GM21381 (cell line): ENCODE data around the gene ARSG.
A peak's percentile ranks its signal among the peaks of the same experiment; 100 is the strongest.

Source experiments
- ATAC-seq: cut with Tn5 transposase; IDR thresholded peaks from one replicate; pipeline ENCODE4 v1.9.1; 2021; ENCODE audit warnings: mild to moderate bottlenecking, moderate library complexity; ENCODE audit not compliant: unreplicated experiment

Gene ARSG

DNA sequence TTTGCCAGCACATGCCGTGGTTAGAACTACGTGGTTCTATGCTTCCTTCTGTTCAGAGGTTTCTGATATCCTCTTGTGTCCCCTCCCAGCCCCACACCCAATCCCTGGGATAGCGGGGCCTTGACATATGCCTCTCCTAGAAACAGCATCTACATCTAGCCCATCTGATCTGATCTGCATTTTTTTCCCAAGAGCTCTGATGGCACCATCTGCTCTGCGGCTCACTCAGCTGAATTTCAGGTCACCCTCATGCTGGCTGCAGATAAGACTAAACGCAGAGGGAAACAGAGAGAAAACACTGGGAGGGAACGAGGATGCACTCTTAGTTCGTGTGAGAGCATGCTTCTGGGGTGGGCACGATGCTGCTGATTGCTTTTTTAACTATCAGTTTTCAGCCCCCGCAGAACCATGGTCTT is 155.3 kb downstream of the ARSG start:
- ATAC-seq: no peak

- ATAC-seq: no peak
Measured at GRCh38 chr17:68449021-68449739, 157.9 kb downstream of the ARSG start.

GRCh38 chr17:68450391-68450790 is 159.1 kb downstream of the ARSG start:
- no peak for ATAC-seq

GRCh38 chr17:68450801-68451200 is 159.5 kb downstream of the ARSG start:
- ATAC-seq: no peak

DNA sequence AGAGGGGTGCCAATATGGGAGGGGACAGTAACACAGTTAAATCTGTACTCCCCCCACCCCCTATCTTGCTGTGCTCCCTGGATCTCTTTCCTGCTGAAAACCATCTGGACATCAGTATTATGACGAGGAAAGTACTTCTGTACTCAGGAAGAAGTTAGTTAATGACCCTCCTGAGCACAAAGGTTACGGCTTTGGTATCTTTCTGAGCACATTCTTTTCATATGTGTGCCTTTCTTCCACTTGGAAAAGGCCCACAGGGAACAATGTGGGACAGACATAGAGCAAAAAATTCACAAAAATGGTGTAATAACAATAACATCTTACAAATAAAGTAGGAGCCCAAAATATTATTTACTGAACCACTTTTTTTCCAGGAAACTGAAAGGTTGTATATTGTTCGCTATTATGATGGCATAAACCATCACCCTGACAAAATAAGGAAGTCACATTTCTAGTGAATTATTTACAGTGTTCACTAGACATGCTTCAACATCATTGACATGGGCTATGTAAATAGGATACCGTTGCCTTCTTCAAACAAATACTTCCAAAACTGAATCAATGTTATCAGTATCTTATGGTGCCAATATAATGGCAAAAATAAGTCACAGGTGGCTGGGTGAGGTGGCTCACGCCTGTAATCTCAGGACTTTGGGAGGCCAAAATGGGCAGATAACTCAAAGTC is 160.5 kb downstream of the ARSG start:
- no peak for ATAC-seq

GRCh38 chr17:68452724-68453290 is 161.5 kb downstream of the ARSG start:
- no peak for ATAC-seq

DNA sequence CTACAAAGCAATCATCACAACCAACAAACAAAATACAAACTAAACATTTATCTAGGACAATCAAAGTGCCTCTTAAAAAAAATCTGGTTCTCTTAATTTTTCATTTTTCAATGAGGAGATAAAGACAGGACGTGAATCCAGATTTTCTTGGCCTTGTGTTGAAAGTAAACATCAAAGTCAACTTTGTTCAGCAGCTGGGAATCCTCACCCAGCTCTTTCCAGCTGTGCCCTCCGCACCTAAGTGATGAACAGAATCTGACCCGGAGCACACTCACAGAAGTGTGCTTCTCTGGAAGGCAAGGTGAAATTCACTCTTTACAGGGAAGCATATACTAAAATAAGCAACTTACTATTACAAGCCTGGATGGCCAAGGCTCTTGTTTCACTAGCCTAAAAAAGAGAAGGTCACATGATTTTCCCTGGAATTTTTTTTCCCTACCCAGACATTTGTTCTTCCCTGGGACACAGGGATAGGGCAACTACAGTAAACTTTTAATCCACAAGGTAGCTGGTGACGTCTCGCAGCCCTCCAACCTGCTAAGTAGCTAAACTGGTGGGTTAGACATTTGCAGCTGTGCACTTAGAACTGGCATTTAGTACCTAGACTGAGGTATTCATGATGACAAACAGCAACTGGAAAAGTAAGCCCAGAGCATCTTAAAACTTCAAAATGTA is 162.8 kb downstream of the ARSG start:
- no peak for ATAC-seq

DNA sequence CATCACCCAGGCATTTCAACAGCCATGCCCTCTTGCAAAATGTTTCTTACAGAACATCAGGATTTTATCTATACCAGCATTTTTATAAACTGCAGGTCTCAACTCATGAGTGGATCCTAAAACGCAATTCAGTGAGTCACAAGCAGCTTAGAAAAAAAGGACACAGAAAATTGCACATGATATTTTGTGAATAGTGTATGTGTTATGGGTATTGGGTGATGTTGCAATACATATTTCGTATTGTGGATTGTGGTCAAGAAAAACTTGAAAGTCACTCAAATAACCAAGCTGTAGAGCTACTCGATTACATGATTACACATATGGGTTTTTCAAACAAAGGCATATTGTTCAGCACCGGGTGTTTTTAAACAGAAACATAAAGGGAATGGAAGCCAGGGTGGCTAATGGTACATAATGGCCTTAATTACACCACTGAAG is 164.6 kb downstream of the ARSG start:
- no peak for ATAC-seq

DNA sequence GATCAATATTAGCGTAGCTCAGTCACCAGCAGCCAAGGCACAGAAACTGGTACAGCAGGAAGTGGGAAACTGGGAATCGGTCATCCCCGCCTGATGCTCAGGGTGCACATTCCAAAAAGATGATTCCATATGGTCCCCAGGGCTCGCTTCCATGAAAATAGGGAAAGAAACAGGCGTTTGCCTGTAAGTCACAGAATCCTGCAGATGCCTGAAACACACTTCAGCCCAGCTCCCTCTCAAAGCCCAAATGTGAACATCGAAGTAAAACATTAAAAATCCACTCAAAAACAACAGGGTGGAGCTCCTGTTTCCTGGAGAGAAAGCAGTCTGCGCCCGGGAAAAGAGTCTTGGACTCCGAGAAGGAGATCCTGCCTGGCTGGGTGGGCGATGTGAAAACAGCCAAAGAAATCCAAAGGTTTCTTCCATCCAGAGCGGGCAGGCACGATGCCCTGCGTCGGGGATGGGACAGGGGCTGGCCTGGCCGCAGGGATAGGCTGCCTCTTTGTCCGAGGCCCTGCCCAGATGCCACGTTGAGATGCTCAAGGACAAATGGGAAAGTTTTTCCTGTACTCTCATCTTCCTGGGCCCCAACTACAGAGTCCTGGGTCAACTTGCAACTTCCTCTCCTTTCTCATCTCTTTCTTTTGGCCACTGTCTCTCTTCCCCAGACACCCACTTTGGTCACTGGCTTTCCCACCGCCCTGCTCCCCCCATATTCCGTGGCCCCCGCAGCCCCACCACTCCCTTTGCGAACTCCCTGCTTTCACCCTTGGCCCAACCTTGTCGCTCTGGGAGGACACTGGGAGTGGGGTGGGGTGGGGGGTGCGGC is 165.3 kb downstream of the ARSG start:
- no peak for ATAC-seq

- ATAC-seq: peak; percentile 28
Measured at GRCh38 chr17:68457168-68457538, 165.9 kb downstream of the ARSG start, which contains the start of gene WIPI1. WIPI1 (minus strand) TSS chr17:68457496; CDS start chr17:68457421, 75 bp downstream.

- peak; percentile 69 for ATAC-seq
Measured at GRCh38 chr17:68457539-68458259, 166.4 kb downstream of the ARSG start.

GRCh38 chr17:68458260-68459036 is 167.2 kb downstream of the ARSG start:
- no peak for ATAC-seq

- no peak for ATAC-seq
Measured at GRCh38 chr17:68459037-68459639, 167.8 kb downstream of the ARSG start.

DNA sequence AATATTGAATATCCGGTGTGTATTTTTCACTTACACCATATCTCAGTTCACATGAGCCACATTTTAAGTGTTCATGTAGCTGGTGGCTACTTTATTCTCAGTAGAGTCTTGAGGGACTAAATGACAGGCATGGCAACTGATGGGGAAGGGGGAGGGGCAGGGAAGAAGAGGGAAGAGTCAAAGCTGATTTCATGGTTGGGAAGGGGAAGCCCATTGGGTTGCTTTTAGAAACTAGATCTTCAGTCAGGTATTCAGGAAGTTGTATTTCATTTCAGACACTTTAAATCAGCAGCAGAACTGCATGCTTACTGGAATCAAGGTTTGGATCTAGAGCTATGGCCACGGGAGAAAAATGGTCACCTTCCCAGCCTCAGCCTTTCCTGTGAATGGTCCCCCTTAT is 168.9 kb downstream of the ARSG start:
- no peak for ATAC-seq

DNA sequence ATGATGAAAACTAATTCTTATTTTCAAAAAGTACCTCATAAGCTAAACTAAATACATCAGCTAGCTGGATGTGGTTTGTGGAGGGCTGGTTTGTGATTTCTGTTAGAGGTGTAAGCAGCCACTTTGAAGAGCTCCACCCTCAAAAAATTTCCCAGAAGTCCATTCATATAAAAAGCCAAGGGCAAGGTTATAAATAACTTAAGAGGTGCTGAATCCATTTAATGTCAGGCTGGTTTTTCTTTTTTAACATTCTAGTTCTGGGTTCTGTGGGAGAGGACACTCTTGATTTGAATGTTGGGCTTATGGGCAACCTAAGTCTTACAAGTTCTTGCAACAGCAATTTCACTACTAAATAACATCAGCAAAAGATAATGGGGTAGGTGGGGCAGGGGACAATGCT is 169.4 kb downstream of the ARSG start:
- ATAC-seq: no peak

DNA sequence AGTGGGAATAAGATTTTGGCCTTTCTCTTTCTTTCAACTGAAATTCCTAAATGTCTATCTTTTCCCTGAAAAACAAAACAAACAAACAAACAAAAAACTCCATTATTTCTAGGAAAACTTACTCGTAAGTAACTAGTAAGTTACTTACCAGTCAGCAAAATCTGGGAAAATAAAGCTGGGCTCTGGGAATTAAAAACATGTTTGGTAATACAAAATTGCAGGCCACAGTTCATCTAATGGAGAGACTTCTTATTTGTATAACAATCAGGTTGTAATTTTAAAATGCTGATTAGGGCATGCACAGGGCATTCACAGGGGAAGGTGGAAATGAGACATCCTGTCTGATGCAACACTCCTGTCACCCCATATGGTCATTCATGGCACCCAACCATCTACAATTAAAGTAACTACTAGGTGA is 169.8 kb downstream of the ARSG start:
- no peak for ATAC-seq

- ATAC-seq: no peak
Measured at GRCh38 chr17:68461589-68461988, 170.3 kb downstream of the ARSG start.

- ATAC-seq: peak; percentile 37
Measured at GRCh38 chr17:68462381-68463210, 171.3 kb downstream of the ARSG start.
